ENCODE data around the gene CFAP20.

CFAP20 gene

DNA sequence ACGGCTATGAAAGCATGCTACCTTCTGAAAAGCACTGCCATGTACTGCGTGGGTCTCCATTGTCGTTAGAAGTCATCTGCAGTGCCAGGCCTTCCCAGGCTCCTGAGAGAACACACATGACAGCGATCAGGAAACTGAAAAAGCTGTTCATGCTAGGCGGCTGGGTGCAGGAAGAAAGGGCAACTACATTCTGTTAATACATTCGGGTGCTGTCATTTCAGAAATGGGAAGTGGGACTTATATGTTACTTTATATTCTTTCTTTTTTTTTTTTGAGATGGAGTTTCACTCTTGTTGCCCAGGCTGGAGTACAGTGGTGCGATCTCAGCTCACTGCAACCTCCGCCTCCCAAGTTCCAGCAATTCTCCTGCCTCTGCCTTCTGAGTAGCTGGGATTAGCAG lies 19.9 kb downstream of the CFAP20 start:
- Histone ChIP-seq H3F3A (ENCODE audit: control insufficient read depth, insufficient read depth) (no peaks in the 10 kb centered on the region), H3K79me2 (ENCODE audit: control insufficient read depth, low read length) (no peaks in the 10 kb centered on the region), H4K20me1 (ENCODE audit: control insufficient read depth, insufficient read depth, low read depth, low read length) (no peaks in the 10 kb centered on the region), H3K36me3 (ENCODE audit: control insufficient read depth, low read length) (peaks cover 12% of the 10 kb centered on the region), H3K27ac (ENCODE audit: low read depth, low read length) (no peak overlapping the region), H3K9me2 (replicated peaks; ENCODE audit: control insufficient read depth, low read length) (no peaks in the 10 kb centered on the region), H3K9me3 (ENCODE audit: control insufficient read depth, insufficient read depth, low read length) (no peaks in the 10 kb centered on the region), H3K4me3 (ENCODE audit: low read length) (no peak overlapping the region), H3K4me1 (ENCODE audit: control insufficient read depth, low read length) (peaks cover 14% of the 10 kb centered on the region), H3K4me2 (ENCODE audit: low read length) (no peak overlapping the region), H3K27me3 (ENCODE audit: control insufficient read depth, low read length) (no peaks in the 10 kb centered on the region)
- TF ChIP-seq, protein P1, sequence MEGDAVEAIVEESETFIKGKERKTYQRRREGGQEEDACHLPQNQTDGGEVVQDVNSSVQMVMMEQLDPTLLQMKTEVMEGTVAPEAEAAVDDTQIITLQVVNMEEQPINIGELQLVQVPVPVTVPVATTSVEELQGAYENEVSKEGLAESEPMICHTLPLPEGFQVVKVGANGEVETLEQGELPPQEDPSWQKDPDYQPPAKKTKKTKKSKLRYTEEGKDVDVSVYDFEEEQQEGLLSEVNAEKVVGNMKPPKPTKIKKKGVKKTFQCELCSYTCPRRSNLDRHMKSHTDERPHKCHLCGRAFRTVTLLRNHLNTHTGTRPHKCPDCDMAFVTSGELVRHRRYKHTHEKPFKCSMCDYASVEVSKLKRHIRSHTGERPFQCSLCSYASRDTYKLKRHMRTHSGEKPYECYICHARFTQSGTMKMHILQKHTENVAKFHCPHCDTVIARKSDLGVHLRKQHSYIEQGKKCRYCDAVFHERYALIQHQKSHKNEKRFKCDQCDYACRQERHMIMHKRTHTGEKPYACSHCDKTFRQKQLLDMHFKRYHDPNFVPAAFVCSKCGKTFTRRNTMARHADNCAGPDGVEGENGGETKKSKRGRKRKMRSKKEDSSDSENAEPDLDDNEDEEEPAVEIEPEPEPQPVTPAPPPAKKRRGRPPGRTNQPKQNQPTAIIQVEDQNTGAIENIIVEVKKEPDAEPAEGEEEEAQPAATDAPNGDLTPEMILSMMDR (IDR thresholded peaks at IDR 0.05; ENCODE audit: low read depth, low read length, poor library complexity, severe bottlenecking) = no peak
- TF ChIP-seq EZH2phosphoT487 (IDR thresholded peaks at IDR 0.05; ENCODE audit: borderline replicate concordance, low read length) = no peak

DNA sequence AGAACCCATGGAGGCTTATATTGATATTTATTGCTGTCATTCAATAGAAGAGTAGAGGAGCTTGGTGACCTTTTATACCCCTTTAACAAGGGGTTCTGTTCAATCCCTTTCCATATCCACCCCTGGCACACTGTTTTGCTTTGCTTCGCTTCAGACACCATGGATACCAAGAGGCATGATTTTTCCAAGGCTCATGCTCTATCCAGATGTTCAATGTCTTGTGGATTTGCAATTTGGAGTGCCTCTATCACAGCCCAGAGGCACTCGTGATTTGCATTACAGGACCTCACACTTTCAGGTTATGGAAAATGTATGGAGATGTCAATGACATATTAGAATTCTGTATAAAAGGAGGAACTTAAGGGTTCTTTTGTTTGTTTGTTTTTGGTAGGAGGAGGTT lies 21.5 kb downstream of the CFAP20 start:
- H3K4me1 ChIP-seq (ENCODE audit: control insufficient read depth, low read length) = peaks cover 18% of the 10 kb centered on the region
- no peak overlapping the region for H3K4me2 ChIP-seq (ENCODE audit: low read length)
- no peaks in the 10 kb centered on the region for H3K9me2 ChIP-seq (replicated peaks; ENCODE audit: control insufficient read depth, low read length)
- H3K27me3 ChIP-seq (ENCODE audit: control insufficient read depth, low read length) = no peaks in the 10 kb centered on the region
- no peak for TF ChIP-seq EZH2phosphoT487 (IDR thresholded peaks at IDR 0.05; ENCODE audit: borderline replicate concordance, low read length)
- TF ChIP-seq, protein P1 (IDR thresholded peaks at IDR 0.05; ENCODE audit: low read depth, low read length, poor library complexity, severe bottlenecking) = no peak
- H3K4me3 ChIP-seq (ENCODE audit: low read length) = no peak overlapping the region
- peaks cover under 1% of the 10 kb centered on the region for H3K36me3 ChIP-seq (ENCODE audit: control insufficient read depth, low read length)
- no peaks in the 10 kb centered on the region for H3K79me2 ChIP-seq (ENCODE audit: control insufficient read depth, low read length)
- no peaks in the 10 kb centered on the region for H3F3A ChIP-seq (ENCODE audit: control insufficient read depth, insufficient read depth)
- no peaks in the 10 kb centered on the region for H4K20me1 ChIP-seq (ENCODE audit: control insufficient read depth, insufficient read depth, low read depth, low read length)
- H3K27ac ChIP-seq (ENCODE audit: low read depth, low read length) = no peak overlapping the region
- H3K9me3 ChIP-seq (ENCODE audit: control insufficient read depth, insufficient read depth, low read length) = no peaks in the 10 kb centered on the region

GRCh38 chr16:58107228-58107627 lies 22.0 kb downstream of the CFAP20 start:
- Histone ChIP-seq H4K20me1 (ENCODE audit: control insufficient read depth, insufficient read depth, low read depth, low read length) (no peaks in the 10 kb centered on the region), H3K4me1 (ENCODE audit: control insufficient read depth, low read length) (peaks cover 19% of the 10 kb centered on the region), H3K9me3 (ENCODE audit: control insufficient read depth, insufficient read depth, low read length) (no peaks in the 10 kb centered on the region), H3K27ac (ENCODE audit: low read depth, low read length) (no peak overlapping the region), H3F3A (ENCODE audit: control insufficient read depth, insufficient read depth) (no peaks in the 10 kb centered on the region), H3K27me3 (ENCODE audit: control insufficient read depth, low read length) (no peaks in the 10 kb centered on the region), H3K79me2 (ENCODE audit: control insufficient read depth, low read length) (no peaks in the 10 kb centered on the region), H3K4me2 (ENCODE audit: low read length) (no peak overlapping the region), H3K4me3 (ENCODE audit: low read length) (no peak overlapping the region), H3K36me3 (ENCODE audit: control insufficient read depth, low read length) (no peaks in the 10 kb centered on the region), H3K9me2 (replicated peaks; ENCODE audit: control insufficient read depth, low read length) (no peaks in the 10 kb centered on the region)
- TF ChIP-seq, protein P1 (IDR thresholded peaks at IDR 0.05; ENCODE audit: low read depth, low read length, poor library complexity, severe bottlenecking) = no peak
- TF ChIP-seq EZH2phosphoT487 (IDR thresholded peaks at IDR 0.05; ENCODE audit: borderline replicate concordance, low read length) = no peak

DNA sequence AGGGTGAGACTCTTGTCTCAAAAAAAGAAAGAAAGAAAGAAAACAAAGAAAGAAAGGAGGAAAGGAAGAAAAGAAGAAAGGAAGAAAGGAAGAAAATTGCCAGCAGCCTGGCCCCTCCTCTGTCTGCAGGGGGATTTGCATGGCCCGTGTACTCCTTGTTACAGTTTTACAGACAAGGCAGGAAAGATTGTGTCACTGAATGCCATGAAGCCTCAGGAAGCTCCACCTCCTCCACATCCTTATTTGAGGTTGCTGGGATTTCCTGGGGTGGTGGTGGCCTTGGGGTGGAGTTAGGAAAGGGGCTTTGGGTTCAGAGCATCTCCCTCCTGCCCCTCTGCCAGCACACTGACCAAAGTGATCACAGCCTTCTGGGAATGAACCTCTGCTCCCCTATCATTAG lies 23.6 kb downstream of the CFAP20 start:
- no peaks in the 10 kb centered on the region for H3F3A ChIP-seq (ENCODE audit: control insufficient read depth, insufficient read depth)
- no peak overlapping the region for H3K4me2 ChIP-seq (ENCODE audit: low read length)
- H3K9me2 ChIP-seq (replicated peaks; ENCODE audit: control insufficient read depth, low read length) = no peaks in the 10 kb centered on the region
- H3K9me3 ChIP-seq (ENCODE audit: control insufficient read depth, insufficient read depth, low read length) = no peaks in the 10 kb centered on the region
- no peaks in the 10 kb centered on the region for H3K27me3 ChIP-seq (ENCODE audit: control insufficient read depth, low read length)
- TF ChIP-seq, protein P1 (IDR thresholded peaks at IDR 0.05; ENCODE audit: low read depth, low read length, poor library complexity, severe bottlenecking) = no peak
- H3K4me1 ChIP-seq (ENCODE audit: control insufficient read depth, low read length) = peaks cover 19% of the 10 kb centered on the region
- H3K27ac ChIP-seq (ENCODE audit: low read depth, low read length) = no peak overlapping the region
- H3K4me3 ChIP-seq (ENCODE audit: low read length) = no peak overlapping the region
- H4K20me1 ChIP-seq (ENCODE audit: control insufficient read depth, insufficient read depth, low read depth, low read length) = no peaks in the 10 kb centered on the region
- no peaks in the 10 kb centered on the region for H3K36me3 ChIP-seq (ENCODE audit: control insufficient read depth, low read length)
- no peaks in the 10 kb centered on the region for H3K79me2 ChIP-seq (ENCODE audit: control insufficient read depth, low read length)
